ENCODE results near the gene TDRD12. TPM values are rescaled to one million over a fixed set of nuclear protein-coding genes. Genes with fewer than 3 reads are reported as not detected.

TDRD12 gene
- total and polyA plus RNA-seq, 2 of the 13 experiments (the other 11 are each of a cell fraction or from before 2014, with no cell fraction given): 0.03 to 0.40 TPM

- TF ChIP-seq ZBTB26 (CRISPR knock-in tag; IDR thresholded peaks at IDR 0.05; ENCODE audit: borderline replicate concordance): no peak
- no peak for TF ChIP-seq ARID2 (CRISPR knock-in tag; IDR thresholded peaks at IDR 0.05; ENCODE audit: borderline replicate concordance)
- TF ChIP-seq GLMP (CRISPR knock-in tag; IDR thresholded peaks at IDR 0.05; ENCODE audit: borderline replicate concordance): no peak
- no peak for TF ChIP-seq GABPA (IDR thresholded peaks at IDR 0.05; ENCODE audit: low read depth, low read length)
- TF ChIP-seq GABPA (CRISPR knock-in tag; IDR thresholded peaks at IDR 0.05; ENCODE audit: low read depth): no peak
- TF ChIP-seq CTCF (CRISPR knock-in tag; IDR thresholded peaks at IDR 0.05): 0 out of 2 replicates have a peak, but pooled peaks have one; percentile 5
- Histone ChIP-seq H3K27ac (ENCODE audit: extremely low read length, insufficient read depth, low read length) (no peak overlapping the region), H3K9ac (ENCODE audit: insufficient read depth, low read depth, low read length) (no peak overlapping the region), H3K4me3 (replicated peaks in 1 of 3; ENCODE audit: insufficient read depth in 1 of 3, low read depth in 2 of 3, low read length in 3 of 3) (no peak overlapping the region), H4K20me1 (ENCODE audit: insufficient read depth, low read length) (no peaks in the 10 kb centered on the region), H2AFZ (ENCODE audit: low read length) (no peak overlapping the region), H3K4me2 (ENCODE audit: low read depth, low read length) (no peak overlapping the region), H3K27me3 (ENCODE audit: control insufficient read depth in 1 of 2, insufficient read depth in 2 of 2, low read length in 2 of 2) (no peaks in the 10 kb centered on the region), H3K9me3 (ENCODE audit: low read length) (no peaks in the 10 kb centered on the region), H3K4me1 (ENCODE audit: insufficient read depth, low read length) (peaks cover 17% of the 10 kb centered on the region), H3K36me3 (replicated peaks in 1 of 2; ENCODE audit: control insufficient read depth in 1 of 2, insufficient read depth in 2 of 2, low read length in 2 of 2) (no peaks in the 10 kb centered on the region), H3K79me2 (ENCODE audit: insufficient read depth, low read length) (no peaks in the 10 kb centered on the region)
- in situ Hi-C loops (cut with HindIII; ENCODE audit: extremely low pct_ligation_motif_present, low pct_unique_long_range_greater_than_20kb): no loop called here
- no peak for FAIRE-seq
- intact Hi-C loops (cut with micrococcal nuclease; ENCODE audit: unreplicated experiment): no loop called here
- no TSS peak for BruUV-seq (replicated peaks)
- ATAC-seq: peak; percentile 36
- CTCF ChIA-PET (ENCODE audit: low intra/inter-chr PET ratio, low total read pairs): no interaction called here
- DNase-seq (ENCODE audit: low spot score): no peak
- POLR2A ChIA-PET: no interaction called here
- 60% methylated on average over 14 of the region's 20 CpGs for WGBS (ENCODE audit: low lambda C conversion rate)
These were observed 104.7 kb downstream of the TDRD12 start for GRCh38 chr19:32824191-32824751.

Data from HepG2 (cell line).